Endothelial cell of umbilical vein (primary cell): ENCODE results near the gene AGR2. TPM values are rescaled to one million over a fixed set of nuclear protein-coding genes. Genes with fewer than 3 reads are reported as not detected.

Experiments
- BruUV-seq: library from RNA; stranded (reverse); fragments of 400-500 nt; replicated peaks from 2 replicates; lab custom pipeline; 2021; lab: Mats Ljungman, UMichigan
- CTCF ChIA-PET: fragments of 300-600, 350-600 bp; sonication (Branson Sonifier 250); formaldehyde crosslinking; loops from one replicate; lab custom pipeline; 2021; ENCODE audit warnings: antibody characterized with exemption, inconsistent platforms; lab: Charles Lee
- POLR2A ChIA-PET: fragments of 300-600, 350-600 bp; sonication (Branson Sonifier 250); formaldehyde crosslinking; loops from one replicate; lab custom pipeline; 2021; ENCODE audit warnings: antibody characterized with exemption, inconsistent platforms; lab: Charles Lee
- DNase-seq: peaks from one replicate; pipeline ENCODE4 v3.0.0-alpha.2; 2011; ENCODE audit warnings: low read depth, low spot score
- FAIRE-seq: peaks from 2 replicates; lab custom pipeline; 2011; peaks lifted over from hg19 to GRCh38; lab: Jason Lieb, UNC
- H2AFZ ChIP-seq: 2 replicates; pipeline ENCODE4 v1.6.0; 2012; ENCODE audit warnings: low read depth, low read length, control low read depth, inconsistent platforms
- H3K27ac ChIP-seq: 2 replicates; pipeline ENCODE4 v1.5.1; 2011; ENCODE audit warnings: low read depth, mild to moderate bottlenecking, control low read depth, low read length, moderate library complexity; ENCODE audit not compliant: insufficient read depth
- H3K27me3 ChIP-seq, 2 experiments: 2 replicates each; pipeline versions ENCODE4 v1.6.0 to v1.6.1; 2011; ENCODE audit warnings: low read length in 2 of 2, mixed read lengths in 1 of 2; ENCODE audit not compliant: control insufficient read depth in 2 of 2, insufficient read depth in 2 of 2
- H3K36me3 ChIP-seq, 2 experiments: 2 replicates in 1 of 2; 3 replicates in 1 of 2; pipeline ENCODE4 v1.5.1; 2011; ENCODE audit warnings: low read length in 2 of 2, mild to moderate bottlenecking in 1 of 2, moderate library complexity in 1 of 2; ENCODE audit not compliant: control insufficient read depth in 2 of 2, insufficient read depth in 2 of 2; ENCODE audit errors: extremely low read depth in 1 of 2
- H3K4me1 ChIP-seq: 3 replicates; pipeline ENCODE4 v1.5.1; 2011; ENCODE audit warnings: mild to moderate bottlenecking, low read length; ENCODE audit not compliant: control insufficient read depth, insufficient read depth; ENCODE audit errors: extremely low read depth
- H3K4me2 ChIP-seq: 2 replicates; pipeline ENCODE4 v1.6.1; 2011; ENCODE audit warnings: low read length, control low read depth, mixed read lengths; ENCODE audit not compliant: insufficient read depth
- H3K4me3 ChIP-seq, 3 experiments: fragments of 200-600 bp in 1 of 3; sonication (generic), shearing (Covaris generic) in 1 of 3; replicated peaks in 1 of 3; 2 replicates each; pipeline ENCODE4 v1.5.1; 2011 to 2016; ENCODE audit warnings: control low read depth in 3 of 3, low read length in 3 of 3, mild to moderate bottlenecking in 2 of 3, inconsistent platforms in 1 of 3, low read depth in 1 of 3, moderate library complexity in 1 of 3; ENCODE audit not compliant: insufficient read depth in 1 of 3
- H3K79me2 ChIP-seq: 2 replicates; pipeline ENCODE4 v1.6.0; 2012; ENCODE audit warnings: low read length, inconsistent platforms; ENCODE audit not compliant: control insufficient read depth, insufficient read depth
- H3K9ac ChIP-seq: replicated peaks from 2 replicates; pipeline ENCODE3; 2011; ENCODE audit warnings: low read length, control low read depth; ENCODE audit not compliant: insufficient read depth; ENCODE audit errors: extremely low read depth
- H3K9me1 ChIP-seq: replicated peaks from 3 replicates; pipeline ENCODE4 v1.6.0; 2011; ENCODE audit warnings: mild to moderate bottlenecking, low read length; ENCODE audit not compliant: control insufficient read depth, insufficient read depth; ENCODE audit errors: extremely low read depth
- H3K9me3 ChIP-seq: replicated peaks from 2 replicates; pipeline ENCODE4 v1.5.1; 2012; ENCODE audit warnings: low read length, inconsistent platforms; ENCODE audit not compliant: control insufficient read depth, insufficient read depth
- H4K20me1 ChIP-seq: replicated peaks from 2 replicates; pipeline ENCODE3; 2011; ENCODE audit warnings: mild to moderate bottlenecking, low read length; ENCODE audit not compliant: control insufficient read depth, insufficient read depth; ENCODE audit errors: extremely low read depth
- CTCF ChIP-seq, 2 donors: IDR thresholded peaks; 1 replicate in 1 of 2; 2 replicates in 1 of 2; pipeline ENCODE4 v1.5.1; 2011; ENCODE audit warnings: low read length in 2 of 2, mild to moderate bottlenecking in 2 of 2, moderate library complexity in 2 of 2, control low read depth in 1 of 2, inconsistent platforms in 1 of 2, low read depth in 1 of 2; ENCODE audit not compliant: insufficient read depth in 1 of 2; ENCODE audit errors: extremely low read depth in 1 of 2
- EZH2 ChIP-seq: IDR thresholded peaks from 2 replicates; pipeline ENCODE4 v1.6.1; 2012; ENCODE audit warnings: borderline replicate concordance, low read depth, mild to moderate bottlenecking, moderate library complexity, low read length, inconsistent platforms; ENCODE audit not compliant: severe bottlenecking
- FOS ChIP-seq: IDR thresholded peaks from 2 replicates; pipeline ENCODE4 v1.6.1; 2011; ENCODE audit warnings: mild to moderate bottlenecking, low read length, moderate library complexity, borderline replicate concordance; ENCODE audit not compliant: insufficient read depth
- GATA2 ChIP-seq: IDR thresholded peaks from 2 replicates; pipeline ENCODE4 v1.7.0; 2011; ENCODE audit warnings: low read depth, mild to moderate bottlenecking, moderate library complexity, mixed read lengths, low read length; ENCODE audit not compliant: insufficient read length, insufficient read depth
- JUN ChIP-seq: IDR thresholded peaks from 2 replicates; pipeline ENCODE4 v1.6.1; 2011; ENCODE audit warnings: borderline replicate concordance, low read depth; ENCODE audit not compliant: insufficient read length, insufficient read depth
- MAX ChIP-seq: IDR thresholded peaks from 2 replicates; pipeline ENCODE4 v1.6.1; 2011; ENCODE audit not compliant: insufficient read depth, insufficient read length
- MYC ChIP-seq: IDR thresholded peaks from one replicate; pipeline ENCODE4 v1.6.1; 2011; ENCODE audit warnings: mild to moderate bottlenecking, low read depth, low read length
- POLR2A ChIP-seq: IDR thresholded peaks from 2 replicates; pipeline ENCODE4 v1.6.1; 2012; ENCODE audit warnings: low read depth, mild to moderate bottlenecking, control low read depth, low read length
- POLR2AphosphoS5 ChIP-seq: IDR thresholded peaks from 2 replicates; pipeline ENCODE4 v1.6.1; 2012; ENCODE audit warnings: low read depth, mild to moderate bottlenecking, control low read depth, low read length, moderate library complexity; ENCODE audit not compliant: insufficient read depth
- dilution Hi-C: fragments of 300-500 bp; cut with MboI; formaldehyde crosslinking; loops from one replicate; pipeline ENCODE4 v1.15.0; 2019; ENCODE audit warnings: low sequenced_read_pairs; ENCODE audit not compliant: extremely low pct_ligation_motif_present
- intact Hi-C: fragments of 100-400 bp; cut with micrococcal nuclease; formaldehyde crosslinking; loops from one replicate; pipeline ENCODE4 v1.10.0; 2022
- polyA plus RNA-seq, 4 experiments: library from polyadenylated mRNA; depleted of rRNA in 3 of 4; stranded (reverse) in 3 of 4; unstranded in 1 of 4; fragments of >200 nt; gene quantifications; 2 replicates each; pipeline versions ENCODE4 v1.2.1 to v1.2.3, GENCODE V29; 2011 to 2012; ENCODE audit warnings: missing spikeins in 1 of 4
- total RNA-seq: library from RNA; stranded (reverse); gene quantifications from 2 replicates; pipeline ENCODE4 v1.2.3, GENCODE V29; 2021

AGR2 gene
- total and polyA plus RNA-seq, 2 donors (not counting 3 experiments of a cell fraction or from before 2014, with no cell fraction given) = not detected

- Histone ChIP-seq H2AFZ (no peak overlapping the region), H3K9me3 (no peaks in the 10 kb centered on the region), H3K4me3 (no peak overlapping the region), H3K79me2 (no peaks in the 10 kb centered on the region), H3K4me1 (no peaks in the 10 kb centered on the region), H3K27me3 (no peaks in the 10 kb centered on the region), H3K4me2 (no peak overlapping the region), H3K9ac (no peak overlapping the region), H3K9me1 (no peaks in the 10 kb centered on the region), H3K36me3 (no peaks in the 10 kb centered on the region), H4K20me1 (no peaks in the 10 kb centered on the region), H3K27ac (no peak overlapping the region)
- dilution Hi-C loops = no loop called here
- no peak for FAIRE-seq
- ChIA-PET POLR2A (no interaction called here), CTCF (no interaction called here)
- intact Hi-C loops = no loop called here
- no peak for DNase-seq
- TF ChIP-seq MYC = no peak
- no peak for TF ChIP-seq POLR2AphosphoS5
- TF ChIP-seq MAX = no peak
- TF ChIP-seq FOS = no peak
- TF ChIP-seq CTCF (IDR thresholded peaks at IDR 0.05; ENCODE audit: extremely low read depth in 1 of 2, insufficient read depth in 1 of 2, low read depth in 1 of 2, low read length in 2 of 2) = no peak
- TF ChIP-seq EZH2 = no peak
- TF ChIP-seq JUN = no peak
- no peak for TF ChIP-seq GATA2
- TF ChIP-seq POLR2A = no peak
- no TSS peak for BruUV-seq
Measured at GRCh38 chr7:16773326-16773725, 31.5 kb downstream of the AGR2 start.
